ENCODE results near the gene UTF1.

Gene UTF1

GRCh38 chr10:133189726-133190125 is 40.3 kb upstream of the UTF1 start:
- DNase-seq (ENCODE audit: low spot score) = no peak
- in situ Hi-C loops (cut with MboI; ENCODE audit: low sequenced_read_pairs, unreplicated experiment) = no loop called here
- no peak for TF ChIP-seq CTCF (IDR thresholded peaks at IDR 0.05; ENCODE audit: borderline replicate concordance, control extremely low read depth, extremely low read depth, insufficient read depth, missing control alignments)

GRCh38 chr10:133190225-133190624 is 39.8 kb upstream of the UTF1 start:
- no peak for TF ChIP-seq CTCF (IDR thresholded peaks at IDR 0.05; ENCODE audit: borderline replicate concordance, control extremely low read depth, extremely low read depth, insufficient read depth, missing control alignments)
- in situ Hi-C loops (cut with MboI; ENCODE audit: low sequenced_read_pairs, unreplicated experiment) = no loop called here
- DNase-seq (ENCODE audit: low spot score) = no peak

DNA sequence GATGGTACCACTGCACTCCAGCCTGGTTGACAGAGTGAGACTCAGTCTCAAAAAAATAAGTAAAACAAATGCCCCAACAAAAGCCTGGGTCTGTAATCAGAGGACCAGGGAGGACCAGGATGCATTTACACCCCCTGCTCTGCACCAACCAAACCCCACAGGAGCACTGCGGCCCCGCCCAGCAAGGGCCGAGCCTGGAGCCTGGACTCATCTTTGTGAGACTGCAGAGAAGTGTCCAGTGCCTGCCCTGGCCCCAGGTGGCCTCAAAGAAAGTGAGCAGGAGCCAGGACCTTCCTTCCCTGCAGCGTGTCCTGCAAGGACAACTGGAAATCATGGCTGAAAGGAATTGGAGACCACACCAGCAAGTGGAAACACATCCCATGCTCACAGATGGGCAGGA is 38.4 kb upstream of the UTF1 start:
- no peak for DNase-seq (ENCODE audit: low spot score)
- no peak for TF ChIP-seq CTCF (IDR thresholded peaks at IDR 0.05; ENCODE audit: borderline replicate concordance, control extremely low read depth, extremely low read depth, insufficient read depth, missing control alignments)
- in situ Hi-C loops (cut with MboI; ENCODE audit: low sequenced_read_pairs, unreplicated experiment) = no loop called here

- in situ Hi-C loops (cut with MboI; ENCODE audit: low sequenced_read_pairs, unreplicated experiment) = no loop called here
Measured at GRCh38 chr10:133194151-133194550, 35.9 kb upstream of the UTF1 start.

GRCh38 chr10:133195096-133195495 is 34.9 kb upstream of the UTF1 start:
- in situ Hi-C loops (cut with MboI; ENCODE audit: low sequenced_read_pairs, unreplicated experiment) = no loop called here
- DNase-seq (ENCODE audit: low spot score) = no peak
- TF ChIP-seq CTCF (IDR thresholded peaks at IDR 0.05; ENCODE audit: borderline replicate concordance, control extremely low read depth, extremely low read depth, insufficient read depth, missing control alignments) = no peak

More at GRCh38 chr10:133194151-133194550, 35.9 kb upstream of the UTF1 start:
- no peak for DNase-seq (ENCODE audit: low spot score)
- no peak for TF ChIP-seq CTCF (IDR thresholded peaks at IDR 0.05; ENCODE audit: borderline replicate concordance, control extremely low read depth, extremely low read depth, insufficient read depth, missing control alignments)

- in situ Hi-C loops (cut with MboI; ENCODE audit: low sequenced_read_pairs, unreplicated experiment) = no loop called here
- no peak for DNase-seq (ENCODE audit: low spot score)
- no peak for TF ChIP-seq CTCF (IDR thresholded peaks at IDR 0.05; ENCODE audit: borderline replicate concordance, control extremely low read depth, extremely low read depth, insufficient read depth, missing control alignments)
Measured at GRCh38 chr10:133195611-133196010, 34.4 kb upstream of the UTF1 start.
